GM23338 (cell line): Measurements from ENCODE around the gene POLD3. TPM values are rescaled to one million over a fixed set of nuclear protein-coding genes. Genes with fewer than 3 reads are reported as not detected.

Experiments used
- ATAC-seq: fragments of 200-7000 bp; cut with Tn5 transposase; 3 replicates; pipeline ENCODE4 v1.9.1; 2020
- DNase-seq: peaks from one replicate; pipeline ENCODE4 v3.0.0-alpha.2; 2015; ENCODE audit warnings: low spot score
- H2AFZ ChIP-seq: fragments of 200-600 bp; sonication (generic); 2 replicates; pipeline ENCODE4 v1.8.0; 2016; ENCODE audit warnings: antibody characterized with exemption, mild to moderate bottlenecking, moderate library complexity
- H3F3A ChIP-seq: fragments of 200-600 bp; sonication (generic); replicated peaks from 2 replicates; pipeline ENCODE4 v1.8.0; 2017; ENCODE audit warnings: antibody characterized with exemption, mixed run types, low read depth
- H3K27ac ChIP-seq: fragments of 200-600 bp; sonication (generic); 2 replicates; pipeline ENCODE4 v1.6.1; 2016; ENCODE audit warnings: low read depth
- H3K27me3 ChIP-seq: fragments of 200-600 bp; sonication (generic); 2 replicates; pipeline ENCODE4 v1.8.0; 2016; ENCODE audit warnings: mild to moderate bottlenecking, mixed run types, moderate library complexity; ENCODE audit not compliant: insufficient read depth
- H3K36me3 ChIP-seq: fragments of 200-600 bp; sonication (generic); 2 replicates; pipeline ENCODE4 v1.8.0; 2016; ENCODE audit warnings: mild to moderate bottlenecking; ENCODE audit not compliant: insufficient read depth
- H3K4me1 ChIP-seq: fragments of 200-600 bp; sonication (generic); 2 replicates; pipeline ENCODE4 v1.8.0; 2016; ENCODE audit warnings: mild to moderate bottlenecking, moderate library complexity; ENCODE audit not compliant: insufficient read depth
- H3K4me2 ChIP-seq: fragments of 200-600 bp; sonication (generic); 2 replicates; pipeline ENCODE4 v1.7.1; 2017; ENCODE audit warnings: mixed run types
- H3K4me3 ChIP-seq: fragments of 200-600 bp; sonication (generic); 2 replicates; pipeline ENCODE4 v1.6.1; 2016; ENCODE audit warnings: mixed run types
- H3K79me2 ChIP-seq: fragments of 200-600 bp; sonication (generic); replicated peaks from 2 replicates; pipeline ENCODE4 v1.8.0; 2017; ENCODE audit warnings: mild to moderate bottlenecking; ENCODE audit not compliant: insufficient read depth
- H3K9me2 ChIP-seq: fragments of 200-600 bp; sonication (generic); 2 replicates; pipeline ENCODE4 v1.8.0; 2017; ENCODE audit not compliant: insufficient read depth
- H4K20me1 ChIP-seq: fragments of 200-600 bp; sonication (generic); replicated peaks from 2 replicates; pipeline ENCODE4 v1.8.0; 2017; ENCODE audit warnings: mild to moderate bottlenecking; ENCODE audit not compliant: insufficient read depth
- H3K27ac Mint-ChIP-seq: 2 replicates; pipeline ENCODE4 v1.8.0; 2020; ENCODE audit warnings: inconsistent platforms, mild to moderate bottlenecking, moderate library complexity, mixed read lengths
- H3K27me3 Mint-ChIP-seq: 3 replicates; pipeline ENCODE4 v1.8.0; 2022; ENCODE audit warnings: low read depth, mild to moderate bottlenecking, moderate library complexity, mixed read lengths, inconsistent platforms; ENCODE audit not compliant: insufficient read depth, poor library complexity
- H3K36me3 Mint-ChIP-seq: 3 replicates; pipeline ENCODE4 v1.8.0; 2021; ENCODE audit warnings: low read depth, mild to moderate bottlenecking, inconsistent platforms, moderate library complexity, mixed read lengths
- H3K4me1 Mint-ChIP-seq: 3 replicates; pipeline ENCODE4 v1.8.0; 2020; ENCODE audit warnings: mild to moderate bottlenecking, inconsistent platforms, mixed read lengths
- H3K4me3 Mint-ChIP-seq: 3 replicates; pipeline ENCODE4 v1.8.0; 2021; ENCODE audit warnings: moderate library complexity, mild to moderate bottlenecking, inconsistent platforms, mixed read lengths
- H3K9me3 Mint-ChIP-seq: 3 replicates; pipeline ENCODE4 v1.8.0; 2020; ENCODE audit warnings: moderate library complexity, mild to moderate bottlenecking, inconsistent platforms, mixed read lengths
- CREB1 ChIP-seq: fragments of 250-450 bp; sonication (Bioruptor Pico); IDR thresholded peaks from 2 replicates; pipeline ENCODE4 v1.5.0; 2020; ENCODE audit warnings: low read depth, mild to moderate bottlenecking, moderate library complexity
- EZH2 ChIP-seq: fragments of 200-600 bp; sonication (generic); IDR thresholded peaks from one replicate; pipeline ENCODE4 v1.8.0; 2017; ENCODE audit warnings: antibody characterized with exemption, mild to moderate bottlenecking, low read depth; ENCODE audit not compliant: unreplicated experiment
- EZH2phosphoT487 ChIP-seq: fragments of 200-600 bp; sonication (generic); IDR thresholded peaks from one replicate; pipeline ENCODE4 v1.8.1; 2018; ENCODE audit warnings: antibody characterized with exemption; ENCODE audit not compliant: unreplicated experiment
- JUNB ChIP-seq: IDR thresholded peaks from one replicate; pipeline ENCODE4 v1.6.1; 2016; ENCODE audit warnings: antibody characterized with exemption; ENCODE audit not compliant: unreplicated experiment
- NANOG ChIP-seq: IDR thresholded peaks from 2 replicates; pipeline ENCODE4 v1.6.1; 2016; ENCODE audit warnings: antibody characterized with exemption, borderline replicate concordance
- POLR2AphosphoS5 ChIP-seq: IDR thresholded peaks from 2 replicates; pipeline ENCODE4 v1.6.1; 2016; ENCODE audit warnings: antibody characterized with exemption, low read depth
- STAT1 ChIP-seq: IDR thresholded peaks from one replicate; pipeline ENCODE4 v1.6.1; 2016; ENCODE audit warnings: antibody characterized with exemption; ENCODE audit not compliant: unreplicated experiment
- ZNF114 ChIP-seq: fragments of 250-450 bp; sonication (Bioruptor Pico); IDR thresholded peaks from 2 replicates; pipeline ENCODE4 v1.5.0; 2020; ENCODE audit warnings: mild to moderate bottlenecking, moderate library complexity
- ZNF331 ChIP-seq: fragments of 250-450 bp; sonication (Bioruptor Pico); IDR thresholded peaks from 2 replicates; pipeline ENCODE4 v1.5.0; 2020; ENCODE audit warnings: low read depth, mild to moderate bottlenecking, moderate library complexity
- polyA plus RNA-seq: library from polyadenylated mRNA; unstranded; fragments of >200 nt; fragmentation: Nextera tagmentation; extraction: Ambion mirVana; gene quantifications from 2 replicates; pipeline ENCODE4 v1.2.1, GENCODE V29; 2016
- total RNA-seq: library from RNA; depleted of rRNA; stranded (reverse); fragments of >200 nt; shearing (Covaris generic); gene quantifications from 2 replicates; pipeline ENCODE4 v1.2.3, GENCODE V29; 2014
- TF ChIP-seq, protein P1 (sequence below): fragments of 250-450 bp; sonication (Bioruptor Pico); IDR thresholded peaks from 2 replicates; pipeline ENCODE4 v1.5.0; 2020; ENCODE audit warnings: mild to moderate bottlenecking, moderate library complexity
- TF ChIP-seq, protein P2 (sequence below): IDR thresholded peaks from one replicate; pipeline ENCODE4 v1.6.1; 2018; ENCODE audit warnings: antibody characterized with exemption; ENCODE audit not compliant: unreplicated experiment
- TF ChIP-seq, protein P3 (sequence below): IDR thresholded peaks from 2 replicates; pipeline ENCODE4 v1.6.1; 2016; ENCODE audit warnings: antibody characterized with exemption
- TF ChIP-seq, protein P4 (sequence below), 2 experiments: fragments of 200-600 bp in 1 of 2; sonication (generic) in 1 of 2; conservative IDR thresholded peaks; 2 replicates each; pipeline versions ENCODE4 v1.5.1 to v1.6.1; 2016 to 2017; ENCODE audit warnings: antibody characterized with exemption in 2 of 2, low read depth in 2 of 2, mild to moderate bottlenecking in 2 of 2, moderate library complexity in 1 of 2

The POLD3 gene
- total and polyA plus RNA-seq, 2 experiments from 2014 or later, result 21.9 to 50.1 TPM

DNA sequence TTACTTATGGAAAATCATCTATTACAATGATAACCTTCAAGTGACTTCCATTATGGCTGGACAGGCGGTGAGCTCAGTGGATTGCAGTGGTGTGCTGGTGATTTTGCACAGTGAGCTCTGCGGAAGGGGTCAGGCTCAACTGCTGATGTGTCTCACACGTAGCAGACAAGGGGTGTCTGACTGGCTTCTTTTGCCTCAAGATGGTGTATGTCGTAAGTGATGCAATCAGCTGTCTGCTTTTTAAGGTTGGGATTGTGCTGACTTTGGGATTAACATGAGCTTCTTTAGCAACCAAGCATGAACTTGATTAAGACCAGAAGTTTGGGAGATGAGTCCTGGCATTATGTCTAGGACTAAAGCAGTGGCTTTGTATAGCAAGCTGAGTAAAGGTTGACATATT lies 49.5 kb downstream of the POLD3 start:
- no peak for ATAC-seq

More for the DNA sequence above, 49.5 kb downstream of the POLD3 start:
- Histone ChIP-seq H4K20me1 (peaks cover 6% of the 10 kb centered on the region; the same call in 1 of the 2 replicates), H3F3A (no peaks in the 10 kb centered on the region), H3K4me3 (no peak overlapping the region), H3K9me2 (no peaks in the 10 kb centered on the region), H3K27me3 (no peaks in the 10 kb centered on the region), H3K36me3 (peaks cover 3% of the 10 kb centered on the region; the same call in 1 of the 2 replicates), H3K4me1 (no peaks in the 10 kb centered on the region), H2AFZ (no peak overlapping the region), H3K79me2 (no peaks in the 10 kb centered on the region), H3K27ac (no peak overlapping the region), H3K4me2 (no peak overlapping the region)
- H3K27me3 Mint-ChIP-seq, result no peaks in the 10 kb centered on the region
- 0 out of 3 replicates have a peak, but pooled peaks cover 2% of the 10 kb centered on the region for H3K4me1 Mint-ChIP-seq
- no peaks in the 10 kb centered on the region for H3K9me3 Mint-ChIP-seq
- no peak for DNase-seq
- peaks cover 16% of the 10 kb centered on the region; the same call in 2 of the 3 replicates for H3K36me3 Mint-ChIP-seq
- no peak for TF ChIP-seq ZNF331 (CRISPR knock-in tag)
- TF ChIP-seq ZNF114, result no peak
- TF ChIP-seq NANOG, result no peak
- no peak for TF ChIP-seq JUNB
- no peak for TF ChIP-seq POLR2AphosphoS5
- no peak for TF ChIP-seq STAT1
- TF ChIP-seq EZH2phosphoT487, result no peak
- TF ChIP-seq CREB1, result no peak
- TF ChIP-seq, protein P1, sequence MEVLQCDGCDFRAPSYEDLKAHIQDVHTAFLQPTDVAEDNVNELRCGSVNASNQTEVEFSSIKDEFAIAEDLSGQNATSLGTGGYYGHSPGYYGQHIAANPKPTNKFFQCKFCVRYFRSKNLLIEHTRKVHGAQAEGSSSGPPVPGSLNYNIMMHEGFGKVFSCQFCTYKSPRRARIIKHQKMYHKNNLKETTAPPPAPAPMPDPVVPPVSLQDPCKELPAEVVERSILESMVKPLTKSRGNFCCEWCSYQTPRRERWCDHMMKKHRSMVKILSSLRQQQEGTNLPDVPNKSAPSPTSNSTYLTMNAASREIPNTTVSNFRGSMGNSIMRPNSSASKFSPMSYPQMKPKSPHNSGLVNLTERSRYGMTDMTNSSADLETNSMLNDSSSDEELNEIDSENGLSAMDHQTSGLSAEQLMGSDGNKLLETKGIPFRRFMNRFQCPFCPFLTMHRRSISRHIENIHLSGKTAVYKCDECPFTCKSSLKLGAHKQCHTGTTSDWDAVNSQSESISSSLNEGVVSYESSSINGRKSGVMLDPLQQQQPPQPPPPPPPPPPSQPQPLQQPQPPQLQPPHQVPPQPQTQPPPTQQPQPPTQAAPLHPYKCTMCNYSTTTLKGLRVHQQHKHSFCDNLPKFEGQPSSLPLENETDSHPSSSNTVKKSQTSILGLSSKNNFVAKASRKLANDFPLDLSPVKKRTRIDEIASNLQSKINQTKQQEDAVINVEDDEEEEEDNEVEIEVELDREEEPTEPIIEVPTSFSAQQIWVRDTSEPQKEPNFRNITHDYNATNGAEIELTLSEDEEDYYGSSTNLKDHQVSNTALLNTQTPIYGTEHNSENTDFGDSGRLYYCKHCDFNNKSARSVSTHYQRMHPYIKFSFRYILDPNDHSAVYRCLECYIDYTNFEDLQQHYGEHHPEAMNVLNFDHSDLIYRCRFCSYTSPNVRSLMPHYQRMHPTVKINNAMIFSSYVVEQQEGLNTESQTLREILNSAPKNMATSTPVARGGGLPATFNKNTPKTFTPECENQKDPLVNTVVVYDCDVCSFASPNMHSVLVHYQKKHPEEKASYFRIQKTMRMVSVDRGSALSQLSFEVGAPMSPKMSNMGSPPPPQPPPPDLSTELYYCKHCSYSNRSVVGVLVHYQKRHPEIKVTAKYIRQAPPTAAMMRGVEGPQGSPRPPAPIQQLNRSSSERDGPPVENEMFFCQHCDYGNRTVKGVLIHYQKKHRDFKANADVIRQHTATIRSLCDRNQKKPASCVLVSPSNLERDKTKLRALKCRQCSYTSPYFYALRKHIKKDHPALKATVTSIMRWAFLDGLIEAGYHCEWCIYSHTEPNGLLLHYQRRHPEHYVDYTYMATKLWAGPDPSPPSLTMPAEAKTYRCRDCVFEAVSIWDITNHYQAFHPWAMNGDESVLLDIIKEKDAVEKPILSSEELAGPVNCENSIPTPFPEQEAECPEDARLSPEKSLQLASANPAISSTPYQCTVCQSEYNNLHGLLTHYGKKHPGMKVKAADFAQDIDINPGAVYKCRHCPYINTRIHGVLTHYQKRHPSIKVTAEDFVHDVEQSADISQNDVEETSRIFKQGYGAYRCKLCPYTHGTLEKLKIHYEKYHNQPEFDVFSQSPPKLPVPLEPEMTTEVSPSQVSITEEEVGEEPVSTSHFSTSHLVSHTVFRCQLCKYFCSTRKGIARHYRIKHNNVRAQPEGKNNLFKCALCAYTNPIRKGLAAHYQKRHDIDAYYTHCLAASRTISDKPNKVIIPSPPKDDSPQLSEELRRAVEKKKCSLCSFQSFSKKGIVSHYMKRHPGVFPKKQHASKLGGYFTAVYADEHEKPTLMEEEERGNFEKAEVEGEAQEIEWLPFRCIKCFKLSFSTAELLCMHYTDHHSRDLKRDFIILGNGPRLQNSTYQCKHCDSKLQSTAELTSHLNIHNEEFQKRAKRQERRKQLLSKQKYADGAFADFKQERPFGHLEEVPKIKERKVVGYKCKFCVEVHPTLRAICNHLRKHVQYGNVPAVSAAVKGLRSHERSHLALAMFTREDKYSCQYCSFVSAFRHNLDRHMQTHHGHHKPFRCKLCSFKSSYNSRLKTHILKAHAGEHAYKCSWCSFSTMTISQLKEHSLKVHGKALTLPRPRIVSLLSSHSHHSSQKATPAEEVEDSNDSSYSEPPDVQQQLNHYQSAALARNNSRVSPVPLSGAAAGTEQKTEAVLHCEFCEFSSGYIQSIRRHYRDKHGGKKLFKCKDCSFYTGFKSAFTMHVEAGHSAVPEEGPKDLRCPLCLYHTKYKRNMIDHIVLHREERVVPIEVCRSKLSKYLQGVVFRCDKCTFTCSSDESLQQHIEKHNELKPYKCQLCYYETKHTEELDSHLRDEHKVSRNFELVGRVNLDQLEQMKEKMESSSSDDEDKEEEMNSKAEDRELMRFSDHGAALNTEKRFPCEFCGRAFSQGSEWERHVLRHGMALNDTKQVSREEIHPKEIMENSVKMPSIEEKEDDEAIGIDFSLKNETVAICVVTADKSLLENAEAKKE (CRISPR knock-in tag), result no peak
- TF ChIP-seq EZH2, result no peak
- TF ChIP-seq, protein P2, sequence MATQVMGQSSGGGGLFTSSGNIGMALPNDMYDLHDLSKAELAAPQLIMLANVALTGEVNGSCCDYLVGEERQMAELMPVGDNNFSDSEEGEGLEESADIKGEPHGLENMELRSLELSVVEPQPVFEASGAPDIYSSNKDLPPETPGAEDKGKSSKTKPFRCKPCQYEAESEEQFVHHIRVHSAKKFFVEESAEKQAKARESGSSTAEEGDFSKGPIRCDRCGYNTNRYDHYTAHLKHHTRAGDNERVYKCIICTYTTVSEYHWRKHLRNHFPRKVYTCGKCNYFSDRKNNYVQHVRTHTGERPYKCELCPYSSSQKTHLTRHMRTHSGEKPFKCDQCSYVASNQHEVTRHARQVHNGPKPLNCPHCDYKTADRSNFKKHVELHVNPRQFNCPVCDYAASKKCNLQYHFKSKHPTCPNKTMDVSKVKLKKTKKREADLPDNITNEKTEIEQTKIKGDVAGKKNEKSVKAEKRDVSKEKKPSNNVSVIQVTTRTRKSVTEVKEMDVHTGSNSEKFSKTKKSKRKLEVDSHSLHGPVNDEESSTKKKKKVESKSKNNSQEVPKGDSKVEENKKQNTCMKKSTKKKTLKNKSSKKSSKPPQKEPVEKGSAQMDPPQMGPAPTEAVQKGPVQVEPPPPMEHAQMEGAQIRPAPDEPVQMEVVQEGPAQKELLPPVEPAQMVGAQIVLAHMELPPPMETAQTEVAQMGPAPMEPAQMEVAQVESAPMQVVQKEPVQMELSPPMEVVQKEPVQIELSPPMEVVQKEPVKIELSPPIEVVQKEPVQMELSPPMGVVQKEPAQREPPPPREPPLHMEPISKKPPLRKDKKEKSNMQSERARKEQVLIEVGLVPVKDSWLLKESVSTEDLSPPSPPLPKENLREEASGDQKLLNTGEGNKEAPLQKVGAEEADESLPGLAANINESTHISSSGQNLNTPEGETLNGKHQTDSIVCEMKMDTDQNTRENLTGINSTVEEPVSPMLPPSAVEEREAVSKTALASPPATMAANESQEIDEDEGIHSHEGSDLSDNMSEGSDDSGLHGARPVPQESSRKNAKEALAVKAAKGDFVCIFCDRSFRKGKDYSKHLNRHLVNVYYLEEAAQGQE, result no peak
- TF ChIP-seq, protein P3, sequence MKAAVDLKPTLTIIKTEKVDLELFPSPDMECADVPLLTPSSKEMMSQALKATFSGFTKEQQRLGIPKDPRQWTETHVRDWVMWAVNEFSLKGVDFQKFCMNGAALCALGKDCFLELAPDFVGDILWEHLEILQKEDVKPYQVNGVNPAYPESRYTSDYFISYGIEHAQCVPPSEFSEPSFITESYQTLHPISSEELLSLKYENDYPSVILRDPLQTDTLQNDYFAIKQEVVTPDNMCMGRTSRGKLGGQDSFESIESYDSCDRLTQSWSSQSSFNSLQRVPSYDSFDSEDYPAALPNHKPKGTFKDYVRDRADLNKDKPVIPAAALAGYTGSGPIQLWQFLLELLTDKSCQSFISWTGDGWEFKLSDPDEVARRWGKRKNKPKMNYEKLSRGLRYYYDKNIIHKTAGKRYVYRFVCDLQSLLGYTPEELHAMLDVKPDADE, result no peak
- TF ChIP-seq, protein P4, sequence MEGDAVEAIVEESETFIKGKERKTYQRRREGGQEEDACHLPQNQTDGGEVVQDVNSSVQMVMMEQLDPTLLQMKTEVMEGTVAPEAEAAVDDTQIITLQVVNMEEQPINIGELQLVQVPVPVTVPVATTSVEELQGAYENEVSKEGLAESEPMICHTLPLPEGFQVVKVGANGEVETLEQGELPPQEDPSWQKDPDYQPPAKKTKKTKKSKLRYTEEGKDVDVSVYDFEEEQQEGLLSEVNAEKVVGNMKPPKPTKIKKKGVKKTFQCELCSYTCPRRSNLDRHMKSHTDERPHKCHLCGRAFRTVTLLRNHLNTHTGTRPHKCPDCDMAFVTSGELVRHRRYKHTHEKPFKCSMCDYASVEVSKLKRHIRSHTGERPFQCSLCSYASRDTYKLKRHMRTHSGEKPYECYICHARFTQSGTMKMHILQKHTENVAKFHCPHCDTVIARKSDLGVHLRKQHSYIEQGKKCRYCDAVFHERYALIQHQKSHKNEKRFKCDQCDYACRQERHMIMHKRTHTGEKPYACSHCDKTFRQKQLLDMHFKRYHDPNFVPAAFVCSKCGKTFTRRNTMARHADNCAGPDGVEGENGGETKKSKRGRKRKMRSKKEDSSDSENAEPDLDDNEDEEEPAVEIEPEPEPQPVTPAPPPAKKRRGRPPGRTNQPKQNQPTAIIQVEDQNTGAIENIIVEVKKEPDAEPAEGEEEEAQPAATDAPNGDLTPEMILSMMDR (conservative IDR thresholded peaks at IDR 0.05; ENCODE audit: low read depth in 2 of 2), result no peak
- no peak overlapping the region for H3K4me3 Mint-ChIP-seq
- H3K27ac Mint-ChIP-seq, result no peak overlapping the region
